HTR-8/SVneo (cell line): ENCODE measurements around the gene TRHDE.

ENCODE experiments used
- DNase-seq: peaks from one replicate; pipeline ENCODE4 v3.0.0; 2011; ENCODE audit warnings: low spot score, mixed read lengths; ENCODE audit not compliant: insufficient read length
- FAIRE-seq: peaks from 2 replicates; lab custom pipeline; 2011; peaks lifted over from hg19 to GRCh38; lab: Jason Lieb, UNC

Gene TRHDE

GRCh38 chr12:72390146-72390545, 118.0 kb downstream of the TRHDE start:
- FAIRE-seq: no peak
- DNase-seq: no peak

- FAIRE-seq: no peak
- no peak for DNase-seq
Measured at GRCh38 chr12:72406111-72406510, 133.9 kb downstream of the TRHDE start.

- FAIRE-seq (no peak), DNase-seq (no peak)
Measured at GRCh38 chr12:72432037-72432604, 160.0 kb downstream of the TRHDE start.

- DNase-seq: no peak
- no peak for FAIRE-seq
Measured at GRCh38 chr12:72433298-72433697, 161.1 kb downstream of the TRHDE start.

GRCh38 chr12:72434999-72435398, 162.8 kb downstream of the TRHDE start:
- DNase-seq: no peak
- no peak for FAIRE-seq

- DNase-seq (no peak), FAIRE-seq (no peak)
Measured at GRCh38 chr12:72442217-72442616, 170.0 kb downstream of the TRHDE start.

- no peak for DNase-seq
- no peak for FAIRE-seq
Measured at GRCh38 chr12:72444125-72444524, 172.0 kb downstream of the TRHDE start.

- no peak for DNase-seq
- FAIRE-seq: no peak
Measured at GRCh38 chr12:72444566-72444965, 172.4 kb downstream of the TRHDE start.

- FAIRE-seq (no peak), DNase-seq (no peak)
Measured at GRCh38 chr12:72448089-72448488, 175.9 kb downstream of the TRHDE start.

- DNase-seq: no peak
- FAIRE-seq: no peak
Measured at GRCh38 chr12:72448805-72449204, 176.6 kb downstream of the TRHDE start.

GRCh38 chr12:72453066-72453465, 180.9 kb downstream of the TRHDE start:
- no peak for DNase-seq
- FAIRE-seq: no peak

- FAIRE-seq: no peak
Measured at GRCh38 chr12:72453550-72453949, 181.4 kb downstream of the TRHDE start.

GRCh38 chr12:72464471-72464870, 192.3 kb downstream of the TRHDE start:
- FAIRE-seq (no peak), DNase-seq (no peak)

More at GRCh38 chr12:72453550-72453949, 181.4 kb downstream of the TRHDE start:
- no peak for DNase-seq

- no peak for FAIRE-seq
- no peak for DNase-seq
Measured at GRCh38 chr12:72465155-72465554, 193.0 kb downstream of the TRHDE start.

GRCh38 chr12:72465940-72466630, 193.9 kb downstream of the TRHDE start:
- no peak for DNase-seq
- no peak for FAIRE-seq

GRCh38 chr12:72467985-72468384, 195.8 kb downstream of the TRHDE start:
- FAIRE-seq (no peak), DNase-seq (no peak)

- DNase-seq: no peak
- no peak for FAIRE-seq
Measured at GRCh38 chr12:72468505-72468904, 196.3 kb downstream of the TRHDE start.

GRCh38 chr12:72471806-72472205, 199.6 kb downstream of the TRHDE start:
- no peak for FAIRE-seq
- DNase-seq: no peak

GRCh38 chr12:72472350-72472749, 200.2 kb downstream of the TRHDE start:
- no peak for FAIRE-seq
- DNase-seq: no peak

- no peak for FAIRE-seq
- no peak for DNase-seq
Measured at GRCh38 chr12:72476301-72476700, 204.1 kb downstream of the TRHDE start.

- DNase-seq (no peak), FAIRE-seq (peak; percentile 77)
Measured at GRCh38 chr12:72485017-72485701, 213.0 kb downstream of the TRHDE start.
